Keratinocyte (primary cell): ENCODE results near the gene ARMC9.

ENCODE experiments used
- CTCF ChIP-seq, 3 experiments: IDR thresholded peaks in 1 of 3; conservative IDR thresholded peaks in 1 of 3; optimal IDR thresholded peaks in 1 of 3; 2 replicates in 2 of 3; 3 replicates in 1 of 3; pipeline versions ENCODE3 to v1.5.1; 2011; ENCODE audit warnings: low read length in 3 of 3, mild to moderate bottlenecking in 3 of 3, moderate library complexity in 2 of 3, control low read depth in 1 of 3, inconsistent platforms in 1 of 3; ENCODE audit not compliant: insufficient read depth in 2 of 3; ENCODE audit errors: extremely low read depth in 1 of 3
- EZH2 ChIP-seq: IDR thresholded peaks from one replicate; pipeline ENCODE4 v1.6.1; 2012; ENCODE audit warnings: inconsistent platforms, mild to moderate bottlenecking, low read length, moderate library complexity

GRCh38 chr2:231160701-231161100 is 37.7 kb upstream of the ARMC9 start:
- no peak for TF ChIP-seq CTCF (optimal IDR thresholded peaks at IDR 0.05 in 1 of 3, IDR thresholded peaks at IDR 0.05 in 1 of 3, conservative IDR thresholded peaks at IDR 0.05 in 1 of 3; ENCODE audit: extremely low read depth in 1 of 3, insufficient read depth in 2 of 3, low read length in 3 of 3)
- TF ChIP-seq EZH2, result no peak
